GM12878 (cell line): ENCODE results near the gene ATP1B2.

ENCODE experiments used
- KDM1A ChIP-seq: fragments of 200-600 bp; sonication (generic); IDR thresholded peaks from 2 replicates; pipeline ENCODE4 v1.6.1; 2016; ENCODE audit warnings: borderline replicate concordance
- ZNF217 ChIP-seq: fragments of 450-650 bp; IDR thresholded peaks from 2 replicates; pipeline ENCODE4 v1.6.1; 2017; ENCODE audit warnings: antibody characterized with exemption, mild to moderate bottlenecking

DNA sequence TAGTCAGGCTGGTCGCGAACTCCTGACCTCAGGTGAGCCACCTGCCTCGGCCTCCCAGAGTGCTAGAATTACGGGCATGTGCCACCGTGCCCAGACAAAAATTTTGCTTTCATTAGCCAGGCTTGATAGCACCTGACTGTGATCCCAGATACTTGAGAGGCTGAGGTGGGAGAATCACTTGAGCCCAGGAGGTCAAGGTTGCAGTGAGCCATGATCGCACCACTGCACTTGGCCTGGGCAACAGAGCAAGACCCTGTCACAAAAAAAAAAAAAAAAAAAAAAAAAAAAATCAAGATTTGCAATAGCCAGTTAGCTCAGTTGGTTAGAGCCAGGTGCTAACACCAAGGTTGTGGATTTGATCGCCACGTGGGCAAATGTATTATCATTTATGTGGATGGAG, 29.9 kb upstream of the ATP1B2 start:
- TF ChIP-seq KDM1A (no peak), ZNF217 (no peak)
